Measurements from ENCODE around the gene SERPINA9.

The SERPINA9 gene

DNA sequence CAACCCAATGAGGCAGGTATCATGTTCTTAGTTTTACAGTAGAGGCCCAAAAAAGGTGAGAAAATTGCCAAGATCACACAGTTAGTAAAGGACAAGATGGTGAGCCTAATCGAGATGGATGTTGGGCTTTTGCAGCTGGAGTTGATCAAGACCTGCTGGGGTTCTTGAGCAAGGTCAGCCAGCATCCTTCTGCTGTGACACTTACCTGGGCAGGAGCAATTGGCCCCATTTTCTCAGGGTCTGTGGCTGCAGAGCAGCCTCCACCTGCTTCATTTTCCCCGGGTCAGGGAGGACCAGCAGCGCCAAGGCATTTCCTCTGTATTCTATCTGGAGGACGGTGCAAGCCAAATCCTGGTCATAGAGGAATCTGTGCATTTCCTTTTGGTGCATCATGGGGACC lies 29.9 kb downstream of the SERPINA9 start:
- H3K4me3 ChIP-seq (ENCODE audit: low read depth, low read length): no peak overlapping the region
- TF ChIP-seq, protein P1, sequence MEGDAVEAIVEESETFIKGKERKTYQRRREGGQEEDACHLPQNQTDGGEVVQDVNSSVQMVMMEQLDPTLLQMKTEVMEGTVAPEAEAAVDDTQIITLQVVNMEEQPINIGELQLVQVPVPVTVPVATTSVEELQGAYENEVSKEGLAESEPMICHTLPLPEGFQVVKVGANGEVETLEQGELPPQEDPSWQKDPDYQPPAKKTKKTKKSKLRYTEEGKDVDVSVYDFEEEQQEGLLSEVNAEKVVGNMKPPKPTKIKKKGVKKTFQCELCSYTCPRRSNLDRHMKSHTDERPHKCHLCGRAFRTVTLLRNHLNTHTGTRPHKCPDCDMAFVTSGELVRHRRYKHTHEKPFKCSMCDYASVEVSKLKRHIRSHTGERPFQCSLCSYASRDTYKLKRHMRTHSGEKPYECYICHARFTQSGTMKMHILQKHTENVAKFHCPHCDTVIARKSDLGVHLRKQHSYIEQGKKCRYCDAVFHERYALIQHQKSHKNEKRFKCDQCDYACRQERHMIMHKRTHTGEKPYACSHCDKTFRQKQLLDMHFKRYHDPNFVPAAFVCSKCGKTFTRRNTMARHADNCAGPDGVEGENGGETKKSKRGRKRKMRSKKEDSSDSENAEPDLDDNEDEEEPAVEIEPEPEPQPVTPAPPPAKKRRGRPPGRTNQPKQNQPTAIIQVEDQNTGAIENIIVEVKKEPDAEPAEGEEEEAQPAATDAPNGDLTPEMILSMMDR (conservative IDR thresholded peaks at IDR 0.05; ENCODE audit: low read depth, low read length): no peak
- DNase-seq (ENCODE audit: low read depth): no peak

DNA sequence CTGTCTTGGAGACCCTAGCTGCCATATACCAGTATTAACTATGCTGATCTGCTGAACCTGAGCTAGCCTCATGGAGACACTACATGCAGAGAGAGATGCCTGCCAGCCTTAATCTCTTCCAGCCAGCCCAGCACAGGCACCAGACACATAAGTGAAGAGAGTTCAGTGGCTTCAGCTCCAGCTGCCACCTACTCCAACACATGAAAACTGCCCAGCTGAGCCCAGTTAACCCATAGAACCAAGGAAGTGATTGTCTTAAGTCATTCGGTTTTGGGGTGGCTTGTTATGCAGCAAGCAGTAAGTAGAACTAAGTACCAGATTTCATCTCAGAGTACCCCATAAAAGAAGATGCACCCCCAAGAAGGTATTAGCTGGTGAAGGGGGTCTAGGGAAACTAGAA lies 31.0 kb downstream of the SERPINA9 start:
- H3K4me3 ChIP-seq (ENCODE audit: low read depth, low read length): no peak overlapping the region
- TF ChIP-seq, protein P1 (conservative IDR thresholded peaks at IDR 0.05; ENCODE audit: low read depth, low read length): no peak
- DNase-seq (ENCODE audit: low read depth): no peak

DNA sequence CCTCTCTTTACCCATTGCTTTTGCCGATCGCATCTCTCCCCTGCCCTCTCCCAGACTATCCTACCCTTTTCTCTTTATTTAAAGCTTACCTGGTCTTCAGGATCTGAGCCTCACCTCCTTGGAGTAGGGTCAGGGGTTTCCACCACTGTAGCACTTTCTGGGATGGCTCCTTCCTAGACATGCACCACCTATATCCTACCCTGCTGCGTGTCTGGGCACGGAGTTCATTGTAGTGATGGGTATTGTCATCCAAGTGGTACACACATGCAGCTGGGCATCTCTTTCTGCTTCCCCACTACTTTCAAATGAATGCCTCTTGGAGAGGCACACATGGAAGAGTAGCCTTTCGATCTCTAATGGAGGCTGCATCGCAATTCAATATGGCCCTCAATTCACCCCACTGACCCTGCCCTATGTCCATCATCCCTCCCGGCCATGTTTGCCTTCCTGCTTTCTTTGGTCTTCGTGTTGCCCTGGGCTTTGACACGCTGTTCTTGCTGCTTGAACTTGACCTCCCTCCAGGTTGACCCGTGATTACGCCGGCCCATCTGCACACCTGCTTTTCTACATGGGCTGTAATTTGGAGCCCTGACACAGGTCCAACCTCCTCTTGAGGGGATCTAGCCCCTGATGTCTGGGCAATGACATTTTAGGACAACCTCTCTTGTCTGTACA lies 34.3 kb downstream of the SERPINA9 start:
- DNase-seq (ENCODE audit: low read depth): no peak
- TF ChIP-seq, protein P1 (conservative IDR thresholded peaks at IDR 0.05; ENCODE audit: low read depth, low read length): no peak
- H3K4me3 ChIP-seq (ENCODE audit: low read depth, low read length): no peak overlapping the region

DNA sequence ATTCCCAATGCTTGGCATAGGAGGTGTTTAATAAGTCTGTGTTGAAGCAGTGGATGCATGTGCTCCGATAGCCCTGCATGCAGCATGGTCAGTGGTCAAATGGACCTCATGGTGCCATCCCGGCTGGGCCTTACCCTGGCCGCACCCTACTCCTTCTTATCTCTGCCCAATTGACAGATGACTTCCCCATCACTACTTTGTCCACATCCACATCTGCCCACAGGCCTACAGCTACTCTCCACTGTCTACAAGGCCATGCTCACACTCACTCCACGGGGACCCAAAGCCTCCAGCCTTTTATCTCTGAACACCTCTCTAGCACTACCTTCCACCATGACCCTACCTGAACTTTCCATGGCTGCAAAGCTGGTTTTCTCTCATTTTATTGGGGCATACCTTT lies 34.9 kb downstream of the SERPINA9 start:
- no peak for DNase-seq (ENCODE audit: low read depth)
- TF ChIP-seq, protein P1 (conservative IDR thresholded peaks at IDR 0.05; ENCODE audit: low read depth, low read length): no peak
- no peak overlapping the region for H3K4me3 ChIP-seq (ENCODE audit: low read depth, low read length)

DNA sequence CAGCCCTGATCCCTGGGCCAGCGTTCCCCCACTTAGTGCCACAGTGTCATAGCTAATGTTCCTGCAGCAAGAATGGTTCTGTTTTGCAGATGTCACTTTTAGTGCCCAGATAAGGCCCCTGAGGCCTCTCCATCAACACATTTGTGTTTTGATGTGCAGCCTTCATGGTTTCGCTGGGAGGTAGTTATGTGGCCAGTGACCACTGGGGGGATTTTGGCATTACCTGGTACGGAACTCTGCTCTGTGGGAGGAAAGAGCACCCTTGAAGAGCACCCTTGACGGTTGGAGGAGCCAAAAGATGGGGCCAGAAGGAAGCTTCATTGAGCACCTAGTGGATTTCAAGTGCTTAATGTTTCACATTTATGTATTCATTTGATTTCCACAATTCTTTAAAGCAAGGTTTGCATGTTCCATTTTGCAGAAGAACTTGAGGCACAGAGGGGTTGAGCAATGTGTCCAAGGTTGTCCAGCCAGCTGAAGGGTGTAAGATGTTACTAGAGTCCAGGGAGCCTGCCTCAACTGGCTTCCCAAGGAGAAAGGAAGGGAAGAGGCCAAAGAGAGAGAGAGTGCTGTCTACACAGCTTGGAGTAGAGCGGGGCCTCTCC lies 36.4 kb downstream of the SERPINA9 start:
- no peak for DNase-seq (ENCODE audit: low read depth)
- TF ChIP-seq, protein P1 (conservative IDR thresholded peaks at IDR 0.05; ENCODE audit: low read depth, low read length): no peak
- no peak overlapping the region for H3K4me3 ChIP-seq (ENCODE audit: low read depth, low read length)

DNA sequence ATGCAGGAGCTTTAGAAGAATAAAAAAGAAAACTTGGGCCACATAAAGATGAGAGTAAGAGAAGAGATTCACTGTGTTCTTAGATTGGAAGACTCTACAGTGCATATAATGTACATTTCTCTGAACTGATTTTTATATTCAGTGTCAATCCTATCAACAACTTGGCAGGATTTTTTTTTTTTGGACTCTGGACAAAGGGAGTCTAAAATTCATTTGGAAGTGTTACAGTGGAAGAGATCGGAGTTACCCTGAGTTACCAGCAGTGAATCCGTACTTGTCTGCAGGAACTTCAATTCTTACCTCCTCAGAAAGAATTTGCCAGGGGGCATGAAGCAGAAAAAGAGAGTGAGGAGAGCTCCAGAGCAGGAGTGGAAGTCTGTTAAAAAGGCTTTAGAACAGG lies 47.4 kb downstream of the SERPINA9 start:
- TF ChIP-seq, protein P1 (conservative IDR thresholded peaks at IDR 0.05; ENCODE audit: low read depth, low read length): no peak
- DNase-seq (ENCODE audit: low read depth): no peak
- no peak overlapping the region for H3K4me3 ChIP-seq (ENCODE audit: low read depth, low read length)
